Left lung (tissue), 10 donors: ENCODE data around the gene RFX4. TPM values are rescaled to one million over a fixed set of nuclear protein-coding genes. Genes with fewer than 3 reads are reported as not detected.

Experiments
- ATAC-seq: fragments of 200-7000 bp; cut with Tn5 transposase; one replicate; pipeline ENCODE4 v1.9.1; 2020; ENCODE audit warnings: moderate library complexity
- DNase-seq, 4 donors: peaks; one replicate each; pipeline ENCODE4 v3.0.0-alpha.2; 2013 to 2020
- H3K27ac ChIP-seq, 2 donors: fragments of 200-600 bp; sonication (generic) in 1 of 2; one replicate each; pipeline versions ENCODE4 v1.5.0 to v1.8.0; 2020 to 2021
- H3K27me3 ChIP-seq, 2 donors: fragments of 200-600 bp; sonication (generic) in 1 of 2; one replicate each; pipeline versions ENCODE4 v1.5.0 to v1.8.0; 2020 to 2021
- H3K36me3 ChIP-seq, 2 donors: fragments of 200-600 bp; sonication (generic) in 1 of 2; one replicate each; pipeline versions ENCODE4 v1.5.0 to v1.8.0; 2020 to 2021
- H3K4me1 ChIP-seq, 2 donors: fragments of 200-600 bp; one replicate each; pipeline ENCODE4 v1.8.0; 2021
- H3K4me3 ChIP-seq, 2 donors: fragments of 200-600 bp; sonication (generic) in 1 of 2; one replicate each; pipeline versions ENCODE4 v1.5.0 to v1.8.0; 2020 to 2021; ENCODE audit warnings: mild to moderate bottlenecking in 1 of 2
- H3K9me3 ChIP-seq, 2 donors: fragments of 200-600 bp; sonication (generic) in 1 of 2; one replicate each; pipeline versions ENCODE4 v1.5.0 to v1.8.0; 2020 to 2021
- intact Hi-C, 2 donors: fragments of 100-400 bp; cut with DNase I; formaldehyde crosslinking; loops; one replicate each; pipeline versions ENCODE4 v1.11.2 to v1.14.2; 2022
- polyA plus RNA-seq, 6 donors: library from polyadenylated mRNA; unstranded; fragments of 120-200 nt; gene quantifications; one replicate each; pipeline ENCODE4 v1.2.1, GENCODE V29; 2013; ENCODE audit not compliant: insufficient read length in 6 of 6
- total RNA-seq, 2 donors: library from RNA; stranded (reverse); fragmentation: NEBNext Ultra II Directional; extraction: Animal tissue kit (Norgen Biotek cat#: 25700); gene quantifications; one replicate each; pipeline ENCODE4 v1.2.1, GENCODE V29; 2021
- TF ChIP-seq, protein P1 (sequence below), 2 donors: fragments of 200-600 bp; sonication (generic) in 1 of 2; IDR thresholded peaks; one replicate each; pipeline versions ENCODE4 v1.5.0 to v1.8.0; 2021; ENCODE audit warnings: antibody characterized with exemption in 2 of 2
- donor health status: DM: no; HTN: yes; CAD: no.
- donor health status: DM: no; HTN: no; CAD: no.

Gene RFX4
- total and polyA plus RNA-seq, 8 donors = 0.09 TPM; not detected in 7

DNA sequence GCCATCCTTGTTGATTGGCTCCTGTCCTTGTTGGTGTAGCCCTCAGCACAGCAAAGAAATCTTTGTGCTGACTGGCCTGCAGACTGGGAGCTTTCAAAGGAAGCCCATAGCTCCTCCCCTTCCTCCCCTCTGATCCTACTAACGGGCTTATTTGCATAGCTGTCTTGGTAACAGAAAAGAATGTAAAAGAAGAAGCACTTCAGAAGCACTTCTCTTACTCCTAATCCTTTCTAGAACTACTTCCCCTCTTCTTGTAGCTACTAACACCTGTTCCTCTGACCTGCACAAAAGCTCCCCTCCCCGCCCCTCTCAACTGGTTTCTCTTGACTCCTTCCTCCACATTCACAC lies 177.4 kb downstream of the RFX4 start:
- Histone ChIP-seq H3K4me1 (peaks cover 0 to 16% of the 10 kb centered on the region in 2 donors), H3K27me3 (no peaks in the 10 kb centered on the region), H3K36me3 (no peaks in the 10 kb centered on the region), H3K27ac (peak overlapping the region; percentile 49 to 60), H3K9me3 (no peaks in the 10 kb centered on the region), H3K4me3 (no peak overlapping the region)
- intact Hi-C loops = no loop called here
- peak; percentile 84 for ATAC-seq
- TF ChIP-seq, protein P1, sequence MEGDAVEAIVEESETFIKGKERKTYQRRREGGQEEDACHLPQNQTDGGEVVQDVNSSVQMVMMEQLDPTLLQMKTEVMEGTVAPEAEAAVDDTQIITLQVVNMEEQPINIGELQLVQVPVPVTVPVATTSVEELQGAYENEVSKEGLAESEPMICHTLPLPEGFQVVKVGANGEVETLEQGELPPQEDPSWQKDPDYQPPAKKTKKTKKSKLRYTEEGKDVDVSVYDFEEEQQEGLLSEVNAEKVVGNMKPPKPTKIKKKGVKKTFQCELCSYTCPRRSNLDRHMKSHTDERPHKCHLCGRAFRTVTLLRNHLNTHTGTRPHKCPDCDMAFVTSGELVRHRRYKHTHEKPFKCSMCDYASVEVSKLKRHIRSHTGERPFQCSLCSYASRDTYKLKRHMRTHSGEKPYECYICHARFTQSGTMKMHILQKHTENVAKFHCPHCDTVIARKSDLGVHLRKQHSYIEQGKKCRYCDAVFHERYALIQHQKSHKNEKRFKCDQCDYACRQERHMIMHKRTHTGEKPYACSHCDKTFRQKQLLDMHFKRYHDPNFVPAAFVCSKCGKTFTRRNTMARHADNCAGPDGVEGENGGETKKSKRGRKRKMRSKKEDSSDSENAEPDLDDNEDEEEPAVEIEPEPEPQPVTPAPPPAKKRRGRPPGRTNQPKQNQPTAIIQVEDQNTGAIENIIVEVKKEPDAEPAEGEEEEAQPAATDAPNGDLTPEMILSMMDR (IDR thresholded peaks at IDR 0.05) = no peak
- DNase-seq = peak in 2 of 4 donors; percentile 62 to 64

DNA sequence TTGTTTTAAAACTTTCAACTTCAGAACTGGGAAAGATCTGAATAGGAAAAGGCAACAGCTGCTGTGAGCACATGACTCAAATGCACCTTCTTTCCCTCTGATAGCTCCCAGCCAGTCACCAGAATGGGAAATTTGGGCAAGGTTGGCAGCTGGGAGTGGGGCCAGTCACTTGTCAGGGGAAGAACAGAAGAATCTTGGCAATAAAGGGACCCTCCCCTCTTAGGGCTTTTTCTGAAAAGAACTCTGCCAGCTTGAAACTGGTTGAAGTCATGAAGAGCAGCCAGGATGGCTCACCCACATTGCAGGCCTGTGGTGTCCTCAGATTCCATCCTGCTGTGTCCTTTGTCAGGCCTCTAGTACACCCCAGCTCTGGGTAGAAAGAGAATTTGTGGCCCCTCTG lies 181.4 kb downstream of the RFX4 start:
- Histone ChIP-seq H3K4me3 (no peak overlapping the region), H3K36me3 (no peaks in the 10 kb centered on the region), H3K9me3 (no peaks in the 10 kb centered on the region), H3K27ac (no peak overlapping the region), H3K4me1 (peaks cover 3 to 14% of the 10 kb centered on the region in 2 donors), H3K27me3 (peaks cover 0 to 12% of the 10 kb centered on the region in 2 donors)
- ATAC-seq (no peak), DNase-seq (no peak)
- TF ChIP-seq, protein P1 (IDR thresholded peaks at IDR 0.05) = no peak
- intact Hi-C loops = no loop called here

DNA sequence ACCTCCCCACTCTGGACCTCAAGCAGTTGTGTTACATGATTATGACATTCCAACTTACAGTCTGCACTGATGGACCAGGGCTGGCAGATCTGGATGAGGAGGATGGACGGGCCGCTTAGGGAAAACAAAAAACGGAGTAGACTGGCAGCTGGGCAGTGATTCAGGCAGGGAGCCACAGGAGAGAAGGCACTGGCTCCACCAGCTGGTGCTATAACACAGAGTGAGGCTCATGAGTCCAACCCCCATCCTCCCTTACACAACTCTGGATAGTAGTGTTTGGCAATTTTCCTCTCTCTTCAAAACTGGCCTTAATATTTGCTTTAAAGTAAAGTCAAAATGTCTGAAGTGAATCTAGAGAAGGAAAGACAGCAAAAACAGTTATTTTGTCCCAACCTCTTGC lies 181.9 kb downstream of the RFX4 start:
- no peak overlapping the region for H3K27ac ChIP-seq

DNA sequence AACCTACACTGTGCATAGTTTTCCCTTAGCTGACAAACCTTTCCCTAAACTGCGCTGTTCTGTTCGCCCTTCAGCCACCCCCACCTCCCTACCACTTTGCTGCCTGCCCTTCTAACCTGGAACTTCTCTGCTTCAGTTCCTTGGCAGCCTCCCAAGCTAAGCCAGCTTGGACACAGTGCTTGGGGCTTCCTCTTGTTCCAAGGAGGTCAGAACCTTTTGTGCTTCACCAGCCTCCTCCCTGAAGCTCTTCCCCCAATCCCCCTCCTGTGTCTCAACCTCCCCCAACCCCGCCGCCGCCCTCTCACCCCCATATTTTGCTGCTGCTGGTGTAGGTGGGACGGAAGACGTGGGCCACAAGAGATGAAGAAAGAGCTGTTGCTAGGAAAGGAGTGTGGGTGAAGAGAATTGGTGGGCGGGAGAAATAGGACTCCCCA lies 183.6 kb downstream of the RFX4 start:
- H3K4me3 ChIP-seq = no peak overlapping the region
- H3K27me3 ChIP-seq = peaks cover 0 to 16% of the 10 kb centered on the region in 2 donors
- H3K36me3 ChIP-seq = no peaks in the 10 kb centered on the region
- TF ChIP-seq, protein P1 (IDR thresholded peaks at IDR 0.05) = no peak
- ATAC-seq = peak; percentile 66
- intact Hi-C loops = no loop called here
- peaks cover 0 to 3% of the 10 kb centered on the region in 2 donors for H3K4me1 ChIP-seq
- H3K27ac ChIP-seq = no peak overlapping the region
- no peaks in the 10 kb centered on the region for H3K9me3 ChIP-seq
- peak in 1 of 4 donors; percentile 55 for DNase-seq

More for the DNA sequence above, 181.9 kb downstream of the RFX4 start:
- Histone ChIP-seq H3K9me3 (no peaks in the 10 kb centered on the region), H3K4me1 (peaks cover 3 to 9% of the 10 kb centered on the region in 2 donors), H3K4me3 (no peak overlapping the region), H3K27me3 (peaks cover 0 to 16% of the 10 kb centered on the region in 2 donors), H3K36me3 (no peaks in the 10 kb centered on the region)
- peak in 1 of 4 donors; percentile 59 for DNase-seq
- TF ChIP-seq, protein P1 (IDR thresholded peaks at IDR 0.05) = no peak
- intact Hi-C loops = no loop called here
- peak; percentile 80 for ATAC-seq

DNA sequence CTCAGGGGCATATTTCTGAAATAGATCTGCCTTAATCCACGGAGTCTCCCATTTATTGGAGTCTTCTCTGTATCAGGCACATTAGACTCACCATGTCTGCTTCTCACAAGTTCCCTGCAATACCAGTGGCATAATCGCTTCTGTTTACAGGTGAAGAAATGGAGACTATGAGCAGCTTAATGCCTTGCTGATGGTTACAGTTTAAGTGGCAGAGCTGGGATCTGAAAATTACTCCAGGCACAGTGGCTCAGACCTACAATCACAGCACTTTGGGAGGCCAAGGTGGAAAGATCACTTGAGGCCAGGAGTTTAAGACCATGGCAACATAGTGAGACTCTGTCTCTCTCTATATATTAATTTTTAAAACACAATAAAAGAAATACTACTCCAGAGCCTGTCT lies 184.4 kb downstream of the RFX4 start:
- Histone ChIP-seq H3K9me3 (no peaks in the 10 kb centered on the region), H3K4me1 (peaks cover 0 to 3% of the 10 kb centered on the region in 2 donors), H3K4me3 (no peak overlapping the region), H3K36me3 (no peaks in the 10 kb centered on the region), H3K27ac (no peak overlapping the region), H3K27me3 (peaks cover 0 to 16% of the 10 kb centered on the region in 2 donors)
- intact Hi-C loops = no loop called here
- ATAC-seq (no peak), DNase-seq (no peak)
- TF ChIP-seq, protein P1 (IDR thresholded peaks at IDR 0.05) = no peak
